Karpas-422 (cell line): ENCODE measurements around the gene TCP11L1. TPM values are rescaled to one million over a fixed set of nuclear protein-coding genes. Genes with fewer than 3 reads are reported as not detected.
A peak's percentile ranks its signal among the peaks of the same experiment; 100 is the strongest.

Experiments used
- DNase-seq: peaks from one replicate; pipeline ENCODE4 v3.0.0-alpha.2; 2015
- H2AFZ ChIP-seq: fragments of 200-600 bp; sonication (generic); 2 replicates; pipeline ENCODE4 v1.6.1; 2014; ENCODE audit warnings: antibody characterized with exemption, low read length, mixed read lengths
- H3K27ac ChIP-seq: fragments of 200-600 bp; sonication (generic); 2 replicates; pipeline ENCODE4 v1.5.1; 2014; ENCODE audit warnings: mild to moderate bottlenecking, low read length, moderate library complexity
- H3K27me3 ChIP-seq: fragments of 200-600 bp; sonication (generic); 2 replicates; pipeline ENCODE4 v1.6.1; 2014; ENCODE audit warnings: low read length, mixed read lengths
- H3K36me3 ChIP-seq: fragments of 200-600 bp; sonication (generic); 2 replicates; pipeline ENCODE4 v1.6.1; 2014; ENCODE audit warnings: low read length, mixed read lengths; ENCODE audit not compliant: insufficient read depth
- H3K4me1 ChIP-seq: fragments of 200-600 bp; sonication (generic); 2 replicates; pipeline ENCODE4 v1.6.1; 2014; ENCODE audit warnings: mild to moderate bottlenecking, low read length, mixed read lengths
- H3K4me2 ChIP-seq: fragments of 200-600 bp; sonication (generic); 2 replicates; pipeline ENCODE4 v1.6.1; 2014; ENCODE audit warnings: low read length, low read depth, mild to moderate bottlenecking; ENCODE audit not compliant: poor library complexity, severe bottlenecking
- H3K4me3 ChIP-seq: fragments of 200-600 bp; sonication (generic); 2 replicates; pipeline ENCODE4 v1.5.1; 2014; ENCODE audit warnings: mild to moderate bottlenecking, antibody characterized with exemption, low read length, mixed read lengths
- H3K79me2 ChIP-seq: fragments of 200-600 bp; sonication (generic); 2 replicates; pipeline ENCODE4 v1.6.1; 2014; ENCODE audit warnings: mild to moderate bottlenecking, low read length, mixed read lengths
- H3K9ac ChIP-seq: fragments of 200-600 bp; sonication (generic); 2 replicates; pipeline ENCODE4 v1.6.0; 2014; ENCODE audit warnings: low read length
- H3K9me2 ChIP-seq: fragments of 200-600 bp; sonication (generic), shearing (Covaris generic); replicated peaks from 2 replicates; pipeline ENCODE4 v1.6.0; 2014; ENCODE audit warnings: mild to moderate bottlenecking, low read length, moderate library complexity; ENCODE audit not compliant: insufficient read depth
- H3K9me3 ChIP-seq: fragments of 300-700, 200-600 bp; sonication (generic); 2 replicates; pipeline ENCODE4 v1.6.1; 2014; ENCODE audit warnings: low read length, mixed read lengths
- H4K20me1 ChIP-seq: fragments of 200-600 bp; sonication (generic); 2 replicates; pipeline ENCODE4 v1.6.1; 2014; ENCODE audit warnings: mild to moderate bottlenecking, antibody characterized with exemption, low read length, low read depth; ENCODE audit not compliant: insufficient read depth
- total RNA-seq: library from RNA; depleted of rRNA; stranded (reverse); fragments of >200 nt; shearing (Covaris generic); gene quantifications from 2 replicates; pipeline ENCODE4 v1.2.3, GENCODE V29; 2014; ENCODE audit warnings: low replicate concordance; rRNA removed

Gene TCP11L1
- 20.9 and 23.7 TPM in 2 replicates for total RNA-seq

GRCh38 chr11:33039274-33040032, at the start of gene TCP11L1:
Gene TCP11L1 (plus strand): TSS chr11:33039572. CDS start chr11:33043774, 4,202 bp downstream.
- no peaks in the 10 kb centered on the region; the same call in 1 of the 2 replicates for H3K9me3 ChIP-seq
- no peaks in the 10 kb centered on the region for H3K9me2 ChIP-seq
- peaks cover 24% of the 10 kb centered on the region for H3K79me2 ChIP-seq
- peak within 1 kb of the TSS; percentile 97 for H3K27ac ChIP-seq
- H4K20me1 ChIP-seq: no peaks in the 10 kb centered on the region
- H3K36me3 ChIP-seq: peaks cover 13% of the 10 kb centered on the region
- peak within 1 kb of the TSS; percentile 90 for H3K4me3 ChIP-seq
- DNase-seq: peak; percentile 90
- peak within 1 kb of the TSS; percentile 96 for H3K9ac ChIP-seq
- peak within 1 kb of the TSS; percentile 74 for H2AFZ ChIP-seq
- H3K27me3 ChIP-seq: no peaks in the 10 kb centered on the region
- peaks cover 46% of the 10 kb centered on the region for H3K4me1 ChIP-seq
- peak within 1 kb of the TSS; percentile 83 for H3K4me2 ChIP-seq

GRCh38 chr11:32990481-32990880, 48.9 kb upstream of the TCP11L1 start:
- H3K36me3 ChIP-seq: no peaks in the 10 kb centered on the region
- no peaks in the 10 kb centered on the region for H3K79me2 ChIP-seq
- H4K20me1 ChIP-seq: no peaks in the 10 kb centered on the region
- H3K9ac ChIP-seq: no peak overlapping the region
- H3K9me2 ChIP-seq: no peaks in the 10 kb centered on the region
- no peak overlapping the region for H3K27ac ChIP-seq
- H3K27me3 ChIP-seq: no peaks in the 10 kb centered on the region
- DNase-seq: no peak
- no peak overlapping the region for H2AFZ ChIP-seq
- peaks cover 10% of the 10 kb centered on the region for H3K9me3 ChIP-seq
- no peak overlapping the region for H3K4me3 ChIP-seq
- no peaks in the 10 kb centered on the region for H3K4me1 ChIP-seq
- H3K4me2 ChIP-seq: no peak overlapping the region

- no peak overlapping the region for H3K9ac ChIP-seq
- no peak for DNase-seq
- H3K79me2 ChIP-seq: no peaks in the 10 kb centered on the region
- no peak overlapping the region for H2AFZ ChIP-seq
- H3K36me3 ChIP-seq: no peaks in the 10 kb centered on the region
- H3K27ac ChIP-seq: no peak overlapping the region
- no peaks in the 10 kb centered on the region for H3K9me2 ChIP-seq
- no peak overlapping the region for H3K4me2 ChIP-seq
- no peaks in the 10 kb centered on the region for H3K27me3 ChIP-seq
- no peaks in the 10 kb centered on the region; the same call in 1 of the 2 replicates for H3K4me1 ChIP-seq
- H4K20me1 ChIP-seq: no peaks in the 10 kb centered on the region
- H3K4me3 ChIP-seq: no peak overlapping the region
- peaks cover 10% of the 10 kb centered on the region for H3K9me3 ChIP-seq
Measured at GRCh38 chr11:32991427-32991826, 47.9 kb upstream of the TCP11L1 start.

GRCh38 chr11:32991898-32992297, 47.5 kb upstream of the TCP11L1 start:
- Histone ChIP-seq H3K79me2 (no peaks in the 10 kb centered on the region), H3K27ac (no peak overlapping the region), H3K9me2 (no peaks in the 10 kb centered on the region)

GRCh38 chr11:33000181-33000580, 39.2 kb upstream of the TCP11L1 start:
- Histone ChIP-seq H2AFZ (0 out of 2 replicates have a peak overlapping the region, but pooled peaks have one; percentile 36), H3K9me2 (no peaks in the 10 kb centered on the region), H3K27me3 (no peaks in the 10 kb centered on the region), H3K4me1 (peaks cover 7% of the 10 kb centered on the region), H3K4me3 (no peak overlapping the region), H3K4me2 (no peak overlapping the region), H3K36me3 (no peaks in the 10 kb centered on the region), H3K79me2 (no peaks in the 10 kb centered on the region), H4K20me1 (no peaks in the 10 kb centered on the region), H3K9me3 (0 out of 2 replicates have a peak, but pooled peaks cover 4% of the 10 kb centered on the region), H3K27ac (no peak overlapping the region), H3K9ac (no peak overlapping the region)
- no peak for DNase-seq

More at GRCh38 chr11:32991898-32992297, 47.5 kb upstream of the TCP11L1 start:
- no peaks in the 10 kb centered on the region for H4K20me1 ChIP-seq
- H3K9me3 ChIP-seq: peaks cover 10% of the 10 kb centered on the region
- no peaks in the 10 kb centered on the region for H3K36me3 ChIP-seq
- no peak overlapping the region for H2AFZ ChIP-seq
- H3K27me3 ChIP-seq: no peaks in the 10 kb centered on the region
- H3K9ac ChIP-seq: no peak overlapping the region
- no peak for DNase-seq
- H3K4me3 ChIP-seq: no peak overlapping the region
- no peak overlapping the region for H3K4me2 ChIP-seq
- peaks cover 2% of the 10 kb centered on the region for H3K4me1 ChIP-seq

GRCh38 chr11:33001281-33001680, 38.1 kb upstream of the TCP11L1 start:
- H3K36me3 ChIP-seq: no peaks in the 10 kb centered on the region
- H3K9me3 ChIP-seq: 0 out of 2 replicates have a peak, but pooled peaks cover 4% of the 10 kb centered on the region
- no peak overlapping the region for H3K4me3 ChIP-seq
- no peaks in the 10 kb centered on the region for H4K20me1 ChIP-seq
- H3K27me3 ChIP-seq: no peaks in the 10 kb centered on the region
- no peaks in the 10 kb centered on the region for H3K79me2 ChIP-seq
- H3K9me2 ChIP-seq: no peaks in the 10 kb centered on the region
- no peak overlapping the region for H2AFZ ChIP-seq
- H3K4me2 ChIP-seq: no peak overlapping the region
- peaks cover 7% of the 10 kb centered on the region for H3K4me1 ChIP-seq
- H3K27ac ChIP-seq: no peak overlapping the region
- DNase-seq: no peak
- H3K9ac ChIP-seq: no peak overlapping the region

- Histone ChIP-seq H3K9me2 (no peaks in the 10 kb centered on the region), H4K20me1 (no peaks in the 10 kb centered on the region), H3K27me3 (no peaks in the 10 kb centered on the region), H3K9ac (no peak overlapping the region), H3K4me2 (no peak overlapping the region), H2AFZ (no peak overlapping the region), H3K27ac (no peak overlapping the region), H3K79me2 (no peaks in the 10 kb centered on the region), H3K36me3 (no peaks in the 10 kb centered on the region), H3K4me3 (no peak overlapping the region), H3K9me3 (0 out of 2 replicates have a peak, but pooled peaks cover 4% of the 10 kb centered on the region), H3K4me1 (peaks cover 6% of the 10 kb centered on the region)
- no peak for DNase-seq
Measured at GRCh38 chr11:33001751-33002542, 37.4 kb upstream of the TCP11L1 start.

GRCh38 chr11:33005175-33005574, 34.2 kb upstream of the TCP11L1 start:
- Histone ChIP-seq H3K27me3 (no peaks in the 10 kb centered on the region), H2AFZ (no peak overlapping the region)
- no peak for DNase-seq

More at GRCh38 chr11:33005175-33005574, 34.2 kb upstream of the TCP11L1 start:
- H3K27ac ChIP-seq: no peak overlapping the region
- H3K36me3 ChIP-seq: no peaks in the 10 kb centered on the region
- H3K79me2 ChIP-seq: no peaks in the 10 kb centered on the region
- H3K4me3 ChIP-seq: no peak overlapping the region
- peaks cover 4% of the 10 kb centered on the region; the same call in 1 of the 2 replicates for H3K4me1 ChIP-seq
- H3K9me3 ChIP-seq: no peaks in the 10 kb centered on the region
- no peak overlapping the region for H3K9ac ChIP-seq
- H3K9me2 ChIP-seq: no peaks in the 10 kb centered on the region
- no peak overlapping the region for H3K4me2 ChIP-seq
- no peaks in the 10 kb centered on the region for H4K20me1 ChIP-seq
